ENCODE results near the gene PRR30. TPM values are rescaled to one million over a fixed set of nuclear protein-coding genes. Genes with fewer than 3 reads are reported as not detected.

Gene PRR30
- total RNA-seq, 3 donors from 2014 or later (not counting 1 experiment from before 2014, with no cell fraction given): not detected

- ATAC-seq (no peak), DNase-seq (no peak)
- H3K27me3 ChIP-seq (ENCODE audit: control insufficient read depth, insufficient read depth, low read length): no peaks in the 10 kb centered on the region
- TF ChIP-seq CTCF (IDR thresholded peaks at IDR 0.05): no peak
- no peaks in the 10 kb centered on the region for H3K9me3 ChIP-seq (ENCODE audit: control insufficient read depth, insufficient read depth, low read length)
- intact Hi-C loops (cut with micrococcal nuclease): loop anchor here (5.0 to 10.0 kb wide), 2 partner anchors 45 to 123 kb away; partner anchors contain the start of genes ATRAID, PREB, PRR30 and SLC5A6
- Mint-ChIP-seq H3K36me3 (no peaks in the 10 kb centered on the region), H3K4me3 (no peak overlapping the region), H3K9me3 (no peaks in the 10 kb centered on the region), H3K4me1 (peaks cover 16 to 19% of the 10 kb centered on the region in 2 donors), H3K27me3 (ENCODE audit: low read depth in 2 of 2) (no peaks in the 10 kb centered on the region), H3K27ac (no peak overlapping the region)
- H3K4me1 ChIP-seq (ENCODE audit: control insufficient read depth, insufficient read depth, low read length): peaks cover 21% of the 10 kb centered on the region
- 95% methylated on average over 14 of the region's 14 CpGs for WGBS (ENCODE audit: insufficient coverage)
- H3K36me3 ChIP-seq (ENCODE audit: control insufficient read depth, insufficient read depth, low read length): no peaks in the 10 kb centered on the region
- no peak overlapping the region for H3K27ac ChIP-seq (ENCODE audit: low read length)
- H3K4me3 ChIP-seq (ENCODE audit: low read length): no peak overlapping the region
Observed at GRCh38 chr2:27089111-27089954, 49.9 kb downstream of the PRR30 start.

DNA sequence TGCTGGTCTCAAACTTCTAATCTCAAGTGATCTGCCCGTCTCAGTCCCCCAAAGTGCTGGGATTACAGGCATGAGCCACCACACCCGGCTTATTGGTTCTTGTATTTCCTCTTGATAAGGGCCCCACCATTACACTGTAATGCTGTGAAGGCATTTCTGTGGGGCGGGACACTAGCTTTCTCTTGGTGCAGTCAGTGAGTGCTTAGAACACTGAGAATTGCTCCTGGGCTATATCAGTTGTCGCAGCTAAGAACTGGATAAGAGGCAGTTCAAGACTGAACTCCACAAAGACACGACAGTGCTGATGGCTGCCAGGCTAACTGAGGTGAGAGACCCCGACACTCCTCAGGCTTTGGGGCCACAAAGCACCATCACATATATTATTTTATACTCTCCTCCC lies 50.6 kb downstream of the PRR30 start:
- TF ChIP-seq CTCF (IDR thresholded peaks at IDR 0.05): no peak
- Histone ChIP-seq H3K4me3 (ENCODE audit: low read length) (no peak overlapping the region), H3K36me3 (ENCODE audit: control insufficient read depth, insufficient read depth, low read length) (no peaks in the 10 kb centered on the region), H3K4me1 (ENCODE audit: control insufficient read depth, insufficient read depth, low read length) (peaks cover 21% of the 10 kb centered on the region), H3K9me3 (ENCODE audit: control insufficient read depth, insufficient read depth, low read length) (no peaks in the 10 kb centered on the region), H3K27ac (ENCODE audit: low read length) (no peak overlapping the region), H3K27me3 (ENCODE audit: control insufficient read depth, insufficient read depth, low read length) (no peaks in the 10 kb centered on the region)
- intact Hi-C loops (cut with micrococcal nuclease): loop anchor here (5.0 to 10.0 kb wide), 2 partner anchors 46 to 124 kb away; partner anchors contain the start of genes ATRAID, PREB, PRR30 and SLC5A6
- H3K9me3 Mint-ChIP-seq: no peaks in the 10 kb centered on the region
- DNase-seq (no peak), ATAC-seq (no peak)
- no peaks in the 10 kb centered on the region for H3K27me3 Mint-ChIP-seq (ENCODE audit: low read depth in 2 of 2)
- H3K4me1 Mint-ChIP-seq: peaks cover 16 to 24% of the 10 kb centered on the region in 2 donors
- H3K4me3 Mint-ChIP-seq: peak overlapping the region; percentile 61
- WGBS (ENCODE audit: insufficient coverage): 92% methylated on average over 6 of the region's 6 CpGs
- no peaks in the 10 kb centered on the region for H3K36me3 Mint-ChIP-seq
- no peak overlapping the region for H3K27ac Mint-ChIP-seq

DNA sequence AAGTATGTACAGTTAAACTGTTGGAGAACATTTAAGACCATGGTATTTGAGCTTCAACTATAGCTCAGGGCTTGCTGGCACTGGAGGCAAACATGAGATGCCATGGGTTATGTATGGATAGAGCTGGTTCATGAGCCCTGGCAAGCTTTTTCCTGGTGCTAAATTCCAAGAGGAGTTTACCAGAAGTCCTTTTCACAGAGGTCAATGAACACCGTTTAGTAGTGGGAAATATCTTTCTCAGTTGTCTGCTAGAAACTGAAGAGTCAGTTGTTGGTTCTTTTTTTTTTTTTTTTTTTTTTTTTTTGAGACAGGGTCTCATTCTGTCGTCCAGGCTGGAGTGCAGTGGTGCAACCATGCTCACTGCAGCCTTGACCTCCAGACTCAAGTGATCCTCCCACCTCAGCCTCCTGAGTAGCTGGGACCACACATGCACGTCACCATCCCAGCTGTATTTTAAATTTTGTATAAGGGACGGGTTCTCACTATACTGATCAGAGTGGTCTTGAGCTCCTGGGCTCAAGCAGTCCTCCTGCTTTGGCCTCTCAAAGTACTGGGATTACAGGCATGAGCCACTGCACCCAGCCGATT lies 51.3 kb downstream of the PRR30 start:
- Mint-ChIP-seq H3K27ac (no peak overlapping the region), H3K4me3 (peak overlapping the region; percentile 89), H3K9me3 (no peaks in the 10 kb centered on the region), H3K27me3 (ENCODE audit: low read depth in 2 of 2) (no peaks in the 10 kb centered on the region), H3K4me1 (peaks cover 16 to 24% of the 10 kb centered on the region in 2 donors), H3K36me3 (no peaks in the 10 kb centered on the region)
- Histone ChIP-seq H3K9me3 (ENCODE audit: control insufficient read depth, insufficient read depth, low read length) (no peaks in the 10 kb centered on the region), H3K27me3 (ENCODE audit: control insufficient read depth, insufficient read depth, low read length) (no peaks in the 10 kb centered on the region), H3K4me1 (ENCODE audit: control insufficient read depth, insufficient read depth, low read length) (peaks cover 23% of the 10 kb centered on the region), H3K4me3 (ENCODE audit: low read length) (no peak overlapping the region), H3K27ac (ENCODE audit: low read length) (no peak overlapping the region), H3K36me3 (ENCODE audit: control insufficient read depth, insufficient read depth, low read length) (no peaks in the 10 kb centered on the region)
- no peak for TF ChIP-seq CTCF (IDR thresholded peaks at IDR 0.05)
- DNase-seq (no peak), ATAC-seq (no peak)
- intact Hi-C loops (cut with micrococcal nuclease): loop anchor here (5.0 to 10.0 kb wide), 2 partner anchors 47 to 124 kb away; partner anchors contain the start of genes ATRAID, PREB, PRR30 and SLC5A6
- WGBS (ENCODE audit: insufficient coverage): 95% methylated on average over 5 of the region's 5 CpGs

Other genes with a start within 250 kb of the PRR30 start
- 1 to 10 TPM; 3.9 to 5.0 (median 4.2) TPM for gene MAPRE3, start 168.8 kb downstream of the PRR30 start, total RNA-seq
- gene TMEM214, start 106.4 kb downstream of the PRR30 start, total RNA-seq: 10 to 100 TPM; 64.9 to 81.1 (median 79.2) TPM
- gene AGBL5, start 87.7 kb downstream of the PRR30 start, total RNA-seq: 10 to 100 TPM in 2 of 3 donors, 1 to 10 TPM in 1; 10.0 to 12.0 (median 10.8) TPM
- 100 to 1,000 TPM; 178 to 207 (median 192) TPM for gene OST4, start 67.8 kb downstream of the PRR30 start, total RNA-seq
- under 1 TPM; 0.31 to 0.78 (median 0.41) TPM for gene EMILIN1, start 60.8 kb downstream of the PRR30 start, total RNA-seq
- gene KHK, start 52.6 kb downstream of the PRR30 start, total RNA-seq: 1 to 10 TPM; 3.7 to 4.0 (median 3.8) TPM
- not detected for gene CGREF1, start 20.3 kb downstream of the PRR30 start, total RNA-seq
- gene ABHD1, start 15.6 kb downstream of the PRR30 start, total RNA-seq: 1 to 10 TPM in 2 of 3 donors, under 1 TPM in 1; 0.88 to 2.4 (median 1.2) TPM
- 10 to 100 TPM; 24.6 to 41.5 (median 31.2) TPM for gene PREB, start 4.8 kb downstream of the PRR30 start, total RNA-seq
- gene TCF23, start 9.6 kb upstream of the PRR30 start, total RNA-seq: not detected
- gene ATRAID, start 72.6 kb upstream of the PRR30 start, total RNA-seq: 10 to 100 TPM; 65.5 to 76.6 (median 76.5) TPM
- 100 to 1,000 TPM in 1 of 3 donors, 10 to 100 TPM in 2; 86.2 to 102 (median 93.7) TPM for gene SLC5A6, start 72.9 kb upstream of the PRR30 start, total RNA-seq
- 10 to 100 TPM; 21.8 to 26.6 (median 24.0) TPM for gene CAD, start 78.0 kb upstream of the PRR30 start, total RNA-seq
- gene SLC30A3, start 123.6 kb upstream of the PRR30 start, total RNA-seq: not detected
- not detected for gene DNAJC5G, start 136.0 kb upstream of the PRR30 start, total RNA-seq
- under 1 TPM in 2 of 3 donors, not detected in 1; 0.18 to 0.21 TPM for gene TRIM54, start 143.0 kb upstream of the PRR30 start, total RNA-seq
- 1 to 10 TPM; 1.6 to 3.6 (median 2.4) TPM for gene UCN, start 169.0 kb upstream of the PRR30 start, total RNA-seq
- gene MPV17, start 183.7 kb upstream of the PRR30 start, total RNA-seq: 10 to 100 TPM; 63.9 to 75.2 (median 64.8) TPM
- gene GTF3C2, start 217.4 kb upstream of the PRR30 start, total RNA-seq: 10 to 100 TPM; 56.1 to 68.7 (median 59.7) TPM
- 10 to 100 TPM; 35.0 to 44.5 (median 40.8) TPM for gene EIF2B4, start 230.9 kb upstream of the PRR30 start, total RNA-seq
- gene SNX17, start 231.2 kb upstream of the PRR30 start, total RNA-seq: 100 to 1,000 TPM in 2 of 3 donors, 10 to 100 TPM in 1; 96.3 to 107 (median 100) TPM
- 10 to 100 TPM; 24.2 to 28.1 (median 26.1) TPM for gene ZNF513, start 241.3 kb upstream of the PRR30 start, total RNA-seq